Trophoblast cell (in vitro differentiated cells and primary cell): ENCODE measurements around the gene UBASH3B.

Experiments used
- DNase-seq, 2 donors: peaks; one replicate each; pipeline ENCODE4 v3.0.0-alpha.2; 2016
- H2AFZ ChIP-seq: 2 replicates; pipeline ENCODE4 v1.6.1; 2013; ENCODE audit warnings: low read length, moderate library complexity, mild to moderate bottlenecking; ENCODE audit not compliant: insufficient read depth, poor library complexity
- H2AK5ac ChIP-seq: 2 replicates; pipeline ENCODE4 v1.6.1; 2013; ENCODE audit warnings: mild to moderate bottlenecking, low read length
- H2BK120ac ChIP-seq: 2 replicates; pipeline ENCODE4 v1.6.1; 2013; ENCODE audit warnings: low read length, mild to moderate bottlenecking, moderate library complexity; ENCODE audit not compliant: insufficient read depth, poor library complexity
- H2BK12ac ChIP-seq: 2 replicates; pipeline ENCODE4 v1.6.1; 2013; ENCODE audit warnings: mild to moderate bottlenecking, low read length, moderate library complexity
- H2BK5ac ChIP-seq: 2 replicates; pipeline ENCODE4 v1.6.1; 2013; ENCODE audit warnings: low read length, low read depth, moderate library complexity, mild to moderate bottlenecking; ENCODE audit not compliant: poor library complexity
- H3K14ac ChIP-seq: 2 replicates; pipeline ENCODE4 v1.6.1; 2013; ENCODE audit warnings: mild to moderate bottlenecking, low read length
- H3K18ac ChIP-seq: 2 replicates; pipeline ENCODE4 v1.6.1; 2013; ENCODE audit warnings: mild to moderate bottlenecking, low read length
- H3K23ac ChIP-seq: 2 replicates; pipeline ENCODE4 v1.6.1; 2013; ENCODE audit warnings: low read length
- H3K27ac ChIP-seq: 2 replicates; pipeline ENCODE4 v1.5.1; 2013; ENCODE audit warnings: low read depth, mild to moderate bottlenecking, inconsistent platforms, low read length, moderate library complexity
- H3K27me3 ChIP-seq: 2 replicates; pipeline ENCODE4 v1.6.1; 2013; ENCODE audit warnings: inconsistent platforms, mild to moderate bottlenecking, low read length, moderate library complexity; ENCODE audit not compliant: insufficient read depth
- H3K36me3 ChIP-seq, 2 experiments: 1 replicate in 1 of 2; 2 replicates in 1 of 2; pipeline ENCODE4 v1.6.1; 2013; ENCODE audit warnings: low read length in 2 of 2, mild to moderate bottlenecking in 2 of 2, moderate library complexity in 1 of 2; ENCODE audit not compliant: insufficient read depth in 2 of 2, control insufficient read depth in 1 of 2
- H3K4ac ChIP-seq: 2 replicates; pipeline ENCODE4 v1.6.1; 2013; ENCODE audit warnings: low read depth, mild to moderate bottlenecking, low read length, moderate library complexity
- H3K4me1 ChIP-seq, 2 experiments: 1 replicate in 1 of 2; 2 replicates in 1 of 2; pipeline ENCODE4 v1.6.1; 2013; ENCODE audit warnings: low read length in 2 of 2, mild to moderate bottlenecking in 2 of 2, moderate library complexity in 1 of 2; ENCODE audit not compliant: insufficient read depth in 2 of 2, control insufficient read depth in 1 of 2
- H3K4me2 ChIP-seq: 2 replicates; pipeline ENCODE4 v1.6.1; 2013; ENCODE audit warnings: inconsistent platforms, mild to moderate bottlenecking, low read length, moderate library complexity
- H3K4me3 ChIP-seq: 2 replicates; pipeline ENCODE4 v1.5.1; 2013; ENCODE audit warnings: mild to moderate bottlenecking, low read depth, low read length, inconsistent platforms
- H3K79me1 ChIP-seq: one replicate; pipeline ENCODE4 v1.6.1; 2013; ENCODE audit warnings: low read length
- H3K79me2 ChIP-seq: 2 replicates; pipeline ENCODE4 v1.6.1; 2013; ENCODE audit warnings: low read length, mild to moderate bottlenecking; ENCODE audit not compliant: control insufficient read depth, insufficient read depth, poor library complexity
- H3K9ac ChIP-seq: 2 replicates; pipeline ENCODE4 v1.6.1; 2013; ENCODE audit warnings: mild to moderate bottlenecking, low read length
- H3K9me3 ChIP-seq: 2 replicates; pipeline ENCODE4 v1.6.1; 2013; ENCODE audit warnings: low read depth, mild to moderate bottlenecking, control low read depth, inconsistent platforms, low read length; ENCODE audit not compliant: insufficient read depth
- H4K12ac ChIP-seq: 2 replicates; pipeline ENCODE4 v1.6.1; 2013; ENCODE audit warnings: low read depth, mild to moderate bottlenecking, low read length, moderate library complexity
- H4K8ac ChIP-seq: 2 replicates; pipeline ENCODE4 v1.6.1; 2013; ENCODE audit warnings: low read depth, mild to moderate bottlenecking, low read length, moderate library complexity
- H4K91ac ChIP-seq: one replicate; pipeline ENCODE4 v1.6.1; 2013; ENCODE audit warnings: low read depth, mild to moderate bottlenecking, low read length, moderate library complexity
- WGBS: extraction: QIAGEN DNeasy Blood & Tissue Kit; methylation state at CpG from one replicate; pipeline ENCODE4 v1.1.7; 2013; ENCODE audit warnings: missing lambda C conversion rate; ENCODE audit not compliant: insufficient read length, insufficient coverage; ENCODE audit errors: extremely low coverage; 5-methylcytosine and 5-hydroxymethylcytosine counted together

UBASH3B gene

DNA sequence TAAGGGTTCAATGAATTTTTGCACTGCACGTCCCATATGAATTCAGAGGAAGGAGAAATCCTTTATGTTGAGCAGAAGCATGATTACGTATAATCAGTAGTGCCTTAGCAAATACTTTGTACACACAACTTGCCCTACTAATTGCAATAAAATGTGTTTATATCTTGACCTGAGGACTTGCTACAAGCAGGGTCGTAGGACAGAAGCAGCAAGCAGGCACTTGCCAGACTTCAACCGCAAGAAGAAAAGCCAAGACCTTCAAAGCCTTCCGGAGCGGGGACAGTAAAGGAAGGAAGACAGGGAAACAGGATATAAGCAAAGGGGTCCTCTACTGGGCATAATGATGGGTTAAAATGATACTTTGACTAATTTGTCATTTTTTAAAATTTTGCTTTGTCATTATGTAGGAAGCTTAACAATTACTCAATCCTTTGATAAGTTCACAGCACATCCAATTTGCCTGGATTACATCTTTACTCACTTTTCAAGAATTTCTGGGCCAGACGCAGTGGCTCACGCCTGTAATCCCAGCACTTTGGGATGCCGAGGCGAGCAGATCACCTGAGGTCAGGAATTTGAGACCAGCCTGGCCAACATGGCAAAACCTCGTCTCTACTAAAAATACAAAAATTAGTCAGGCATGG is 23.2 kb upstream of the UBASH3B start:
- Histone ChIP-seq H3K14ac (no peak overlapping the region), H3K79me1 (no peaks in the 10 kb centered on the region), H3K18ac (no peak overlapping the region), H3K4me3 (no peak overlapping the region), H3K4me1 (peaks cover 2 to 5% of the 10 kb centered on the region in 2 experiments), H3K9me3 (no peaks in the 10 kb centered on the region), H2BK120ac (no peak overlapping the region), H3K36me3 (no peaks in the 10 kb centered on the region), H2AK5ac (no peak overlapping the region), H3K23ac (no peak overlapping the region), H4K8ac (no peak overlapping the region), H3K79me2 (peaks cover 2% of the 10 kb centered on the region), H2BK5ac (no peak overlapping the region), H2AFZ (no peak overlapping the region), H3K27me3 (no peaks in the 10 kb centered on the region), H2BK12ac (peak overlapping the region; percentile 57), H4K12ac (no peak overlapping the region), H3K4ac (no peak overlapping the region), H3K9ac (no peak overlapping the region), H3K27ac (no peak overlapping the region), H3K4me2 (no peak overlapping the region), H4K91ac (peak overlapping the region; percentile 50)
- peak; percentile 78 to 90 for DNase-seq
- WGBS: no CpG with 5 or more reads among the region's 11 CpGs

DNA sequence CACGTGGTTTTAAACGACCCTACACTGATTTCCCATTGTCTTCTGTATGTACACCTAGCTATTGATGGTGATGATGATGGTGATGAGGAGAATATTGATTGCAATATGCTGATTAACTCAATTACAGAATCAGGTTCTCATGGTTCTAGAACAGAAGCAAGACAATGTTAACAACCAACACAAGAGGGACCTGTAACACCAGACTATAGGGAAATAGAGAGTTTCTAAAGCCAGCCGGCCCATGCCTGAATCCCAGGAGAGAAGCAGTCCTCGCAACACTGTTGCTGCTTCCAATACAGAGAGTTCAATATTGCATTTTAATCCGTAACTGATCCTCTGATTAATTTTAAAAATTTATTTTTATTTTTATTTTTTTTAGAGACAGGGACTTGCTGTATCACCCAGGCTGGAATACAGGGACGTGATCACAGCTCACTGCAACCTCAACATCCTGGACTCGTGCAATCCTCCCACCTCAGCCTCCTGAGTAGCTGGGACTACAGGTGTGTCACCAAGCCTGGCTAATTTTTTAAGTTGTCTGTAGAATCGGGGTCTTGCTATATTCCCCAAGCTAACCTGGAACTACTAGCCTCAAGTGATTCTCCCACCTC is 22.2 kb upstream of the UBASH3B start:
- Histone ChIP-seq H3K4me2 (no peak overlapping the region), H4K8ac (no peak overlapping the region), H3K27me3 (no peaks in the 10 kb centered on the region), H2BK120ac (peak overlapping the region; percentile 27), H3K18ac (no peak overlapping the region), H3K14ac (no peak overlapping the region), H3K4ac (no peak overlapping the region), H3K9me3 (peaks cover 2% of the 10 kb centered on the region), H2BK5ac (no peak overlapping the region), H2AFZ (no peak overlapping the region), H3K27ac (no peak overlapping the region), H4K12ac (no peak overlapping the region), H3K79me1 (no peaks in the 10 kb centered on the region), H4K91ac (no peak overlapping the region), H2AK5ac (no peak overlapping the region), H3K36me3 (no peaks in the 10 kb centered on the region), H3K9ac (no peak overlapping the region), H2BK12ac (peak overlapping the region; percentile 78), H3K79me2 (peaks cover 2% of the 10 kb centered on the region), H3K4me3 (no peak overlapping the region), H3K4me1 (peaks cover 2 to 5% of the 10 kb centered on the region in 2 experiments), H3K23ac (no peak overlapping the region)
- WGBS: no CpG with 5 or more reads among the region's 8 CpGs
- DNase-seq: peak; percentile 43 to 77

DNA sequence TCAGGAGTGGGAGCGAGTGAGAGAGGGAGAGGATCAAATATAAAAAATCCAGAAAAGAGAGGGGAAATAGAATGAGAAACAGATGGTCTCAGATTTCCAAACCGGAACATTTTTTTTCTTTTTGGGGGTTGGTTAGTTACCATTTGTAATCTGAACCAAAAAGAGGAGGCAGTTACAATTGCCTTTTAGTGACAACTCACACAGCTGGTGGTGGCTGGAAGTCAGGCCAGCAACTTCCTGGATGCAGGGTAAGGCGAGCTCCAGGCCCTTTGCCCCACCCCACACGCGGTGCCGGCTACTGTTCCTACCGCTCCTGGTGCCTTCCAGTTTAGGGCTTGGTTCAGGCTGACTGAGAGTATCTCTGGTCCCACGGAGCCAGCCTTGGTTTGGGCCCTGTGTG is 21.0 kb upstream of the UBASH3B start:
- Histone ChIP-seq H3K79me1 (no peaks in the 10 kb centered on the region), H2BK120ac (peak overlapping the region; percentile 68), H3K9ac (no peak overlapping the region), H4K8ac (peak overlapping the region; percentile 91), H3K4ac (no peak overlapping the region), H2AK5ac (peak overlapping the region; percentile 84), H4K12ac (peak overlapping the region; percentile 85), H3K4me1 (peaks cover 2 to 5% of the 10 kb centered on the region in 2 experiments), H3K14ac (no peak overlapping the region), H3K9me3 (peaks cover 2% of the 10 kb centered on the region), H3K23ac (no peak overlapping the region), H4K91ac (peak overlapping the region; percentile 95), H3K27ac (no peak overlapping the region), H3K27me3 (no peaks in the 10 kb centered on the region), H2BK12ac (peak overlapping the region; percentile 85), H3K79me2 (peaks cover 2% of the 10 kb centered on the region), H3K18ac (peak overlapping the region; percentile 88), H3K4me2 (no peak overlapping the region), H2BK5ac (peak overlapping the region; percentile 42), H3K4me3 (no peak overlapping the region), H3K36me3 (no peaks in the 10 kb centered on the region), H2AFZ (peak overlapping the region; percentile 94)
- peak; percentile 52 to 72 for DNase-seq
- no CpG with 5 or more reads among the region's 8 CpGs for WGBS

DNA sequence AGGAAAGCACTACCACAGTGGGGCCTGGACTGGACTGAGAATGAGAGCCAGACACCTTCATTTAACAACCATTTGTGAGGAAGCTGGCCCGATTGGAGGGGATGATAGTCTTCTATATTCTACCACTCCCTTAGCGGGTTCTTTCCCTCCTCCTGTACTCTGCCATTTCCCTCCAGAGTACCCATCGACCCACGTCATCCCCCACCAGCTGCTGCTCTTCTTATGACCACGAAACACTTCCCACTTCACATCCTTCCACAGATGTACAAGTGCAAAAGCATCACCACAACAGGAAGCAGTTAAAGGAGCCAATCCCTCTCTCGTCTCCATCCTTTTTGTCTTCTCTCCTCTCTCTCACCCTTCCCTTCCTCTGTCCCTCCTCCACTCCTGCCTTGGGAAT is 18.0 kb upstream of the UBASH3B start:
- Histone ChIP-seq H3K4me2 (no peak overlapping the region), H2AFZ (no peak overlapping the region), H3K4me3 (no peak overlapping the region), H2BK5ac (no peak overlapping the region), H3K4me1 (peaks cover 2 to 3% of the 10 kb centered on the region in 2 experiments), H3K9ac (no peak overlapping the region), H3K9me3 (peaks cover 2% of the 10 kb centered on the region), H3K36me3 (no peaks in the 10 kb centered on the region), H3K79me1 (no peaks in the 10 kb centered on the region), H3K27me3 (no peaks in the 10 kb centered on the region), H3K14ac (no peak overlapping the region), H3K4ac (no peak overlapping the region), H3K18ac (no peak overlapping the region), H2BK120ac (no peak overlapping the region), H2BK12ac (no peak overlapping the region), H4K12ac (no peak overlapping the region), H2AK5ac (no peak overlapping the region), H3K23ac (no peak overlapping the region), H4K91ac (no peak overlapping the region), H4K8ac (no peak overlapping the region), H3K79me2 (peaks cover 2% of the 10 kb centered on the region), H3K27ac (no peak overlapping the region)
- DNase-seq: no peak
- no CpG with 5 or more reads among the region's 6 CpGs for WGBS
